Stimulated activated CD8-positive, alpha-beta memory T cell treated with anti-CD3 and anti-CD28 coated beads, Interleukin-4, amount 100 ng/mL, for 1 hour (primary cell): ENCODE data around the gene CRIM1.

Source experiments
- DNase-seq, 2 donors: peaks; one replicate each; pipeline ENCODE4 v3.0.0-alpha.2; 2020; ENCODE audit warnings: low read depth in 2 of 2, low spot score in 1 of 2

The CRIM1 gene

GRCh38 chr2:36573165-36573564, 217.6 kb downstream of the CRIM1 start:
- no peak for DNase-seq

- DNase-seq = no peak
These were observed 219.0 kb downstream of the CRIM1 start for GRCh38 chr2:36574560-36574959.

GRCh38 chr2:36577884-36578283, 222.3 kb downstream of the CRIM1 start:
- no peak for DNase-seq

- no peak for DNase-seq
These were observed 223.0 kb downstream of the CRIM1 start for GRCh38 chr2:36578343-36579296.

GRCh38 chr2:36579297-36579664, 223.7 kb downstream of the CRIM1 start:
- no peak for DNase-seq

- DNase-seq = no peak
These were observed 227.0 kb downstream of the CRIM1 start for GRCh38 chr2:36582538-36582937.

GRCh38 chr2:36582951-36583350, 227.4 kb downstream of the CRIM1 start:
- no peak for DNase-seq

- DNase-seq = no peak
These were observed 228.7 kb downstream of the CRIM1 start for GRCh38 chr2:36584148-36584794.

- DNase-seq = no peak
These were observed 231.1 kb downstream of the CRIM1 start for GRCh38 chr2:36586672-36587071.

GRCh38 chr2:36587101-36587500, 231.5 kb downstream of the CRIM1 start:
- DNase-seq = no peak

- DNase-seq = no peak
These were observed 232.0 kb downstream of the CRIM1 start for GRCh38 chr2:36587556-36587955.

GRCh38 chr2:36589230-36589630, 233.7 kb downstream of the CRIM1 start:
- DNase-seq = no peak

GRCh38 chr2:36594849-36595248, 239.3 kb downstream of the CRIM1 start:
- DNase-seq = no peak

- DNase-seq = no peak
These were observed 240.8 kb downstream of the CRIM1 start for GRCh38 chr2:36596397-36596796.

GRCh38 chr2:36597003-36597531, 241.5 kb downstream of the CRIM1 start:
- no peak for DNase-seq

- peak; percentile 23 to 26 for DNase-seq
These were observed 242.2 kb downstream of the CRIM1 start, which contains the start of gene FEZ2 for GRCh38 chr2:36597532-36598377. FEZ2 (minus strand) TSS chr2:36598168; CDS start chr2:36598142, 26 bp downstream.
